SH-SY5Y (cell line): ENCODE data around the gene TXK.

Source experiments
- GATA2 ChIP-seq: IDR thresholded peaks from 2 replicates; pipeline ENCODE4 v1.6.1; 2011; ENCODE audit warnings: mild to moderate bottlenecking, low read depth, low read length
- GATA3 ChIP-seq: IDR thresholded peaks from 2 replicates; pipeline ENCODE4 v1.6.1; 2011; ENCODE audit warnings: low read depth, mild to moderate bottlenecking, low read length, moderate library complexity

DNA sequence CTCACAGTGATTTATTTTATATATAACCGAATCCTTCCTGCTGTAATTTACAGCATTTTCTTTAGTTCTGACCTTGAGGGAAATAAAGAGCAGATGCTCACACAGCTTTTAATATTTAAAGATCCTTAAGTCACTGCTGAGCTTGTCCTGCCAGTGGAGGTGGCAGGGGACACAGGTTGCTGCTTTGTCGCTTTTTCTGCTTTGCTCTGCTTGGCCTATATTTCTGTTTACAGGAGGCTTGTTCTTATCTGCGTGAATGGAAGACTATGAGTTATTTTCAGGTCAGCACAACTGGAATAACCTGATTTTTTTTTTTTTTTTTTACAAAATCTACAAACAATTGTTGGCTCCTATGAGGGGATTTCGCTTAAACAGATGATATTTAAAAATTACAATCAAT is 2.3 kb downstream of the TXK start:
- no peak for TF ChIP-seq GATA3
- TF ChIP-seq GATA2 = no peak
